Measurements from ENCODE around the gene GRIN3B.
"Not testable (repeated sequence)": the region's sequence is repeated elsewhere in the genome, so short reads cannot be mapped to it uniquely, and the experiment has no call there.

DNA sequence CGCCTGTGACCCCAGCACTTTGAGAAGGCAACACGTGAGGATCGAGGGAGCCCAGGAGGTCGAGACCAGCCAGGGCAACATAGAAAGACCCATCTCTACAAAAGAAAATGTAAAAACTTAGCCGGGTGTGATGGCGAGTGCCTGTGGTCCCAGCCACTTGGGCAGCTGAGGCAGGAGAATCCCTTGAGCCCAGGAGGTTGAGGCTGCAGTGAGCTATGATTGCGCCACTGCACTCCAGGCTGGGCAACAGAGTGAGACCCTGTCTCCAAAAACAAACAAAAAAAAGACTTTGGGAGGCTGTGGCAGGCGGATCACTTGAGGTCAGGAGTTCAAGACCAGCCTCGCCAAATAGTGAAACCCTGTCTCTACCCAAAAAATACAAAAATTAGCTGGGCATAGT, 42.6 kb upstream of the GRIN3B start:
- TF ChIP-seq, protein P1, sequence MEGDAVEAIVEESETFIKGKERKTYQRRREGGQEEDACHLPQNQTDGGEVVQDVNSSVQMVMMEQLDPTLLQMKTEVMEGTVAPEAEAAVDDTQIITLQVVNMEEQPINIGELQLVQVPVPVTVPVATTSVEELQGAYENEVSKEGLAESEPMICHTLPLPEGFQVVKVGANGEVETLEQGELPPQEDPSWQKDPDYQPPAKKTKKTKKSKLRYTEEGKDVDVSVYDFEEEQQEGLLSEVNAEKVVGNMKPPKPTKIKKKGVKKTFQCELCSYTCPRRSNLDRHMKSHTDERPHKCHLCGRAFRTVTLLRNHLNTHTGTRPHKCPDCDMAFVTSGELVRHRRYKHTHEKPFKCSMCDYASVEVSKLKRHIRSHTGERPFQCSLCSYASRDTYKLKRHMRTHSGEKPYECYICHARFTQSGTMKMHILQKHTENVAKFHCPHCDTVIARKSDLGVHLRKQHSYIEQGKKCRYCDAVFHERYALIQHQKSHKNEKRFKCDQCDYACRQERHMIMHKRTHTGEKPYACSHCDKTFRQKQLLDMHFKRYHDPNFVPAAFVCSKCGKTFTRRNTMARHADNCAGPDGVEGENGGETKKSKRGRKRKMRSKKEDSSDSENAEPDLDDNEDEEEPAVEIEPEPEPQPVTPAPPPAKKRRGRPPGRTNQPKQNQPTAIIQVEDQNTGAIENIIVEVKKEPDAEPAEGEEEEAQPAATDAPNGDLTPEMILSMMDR (IDR thresholded peaks at IDR 0.05), result not testable (repeated sequence)
- TF ChIP-seq POLR2A (IDR thresholded peaks at IDR 0.05); POLR2AphosphoS5 (IDR thresholded peaks at IDR 0.05; ENCODE audit: insufficient read depth in 1 of 2, low read depth in 1 of 2): not testable (repeated sequence)

Data from vagina (tissue), 2 donors.